HG02938 (cell line): ENCODE measurements around the gene DNPEP.

Experiments used
- ATAC-seq: cut with Tn5 transposase; IDR thresholded peaks from one replicate; pipeline ENCODE4 v1.9.1; 2021; ENCODE audit warnings: mild to moderate bottlenecking, moderate library complexity; ENCODE audit not compliant: unreplicated experiment

The DNPEP gene

GRCh38 chr2:219368690-219369191 is 19.0 kb downstream of the DNPEP start:
- ATAC-seq = no peak

- ATAC-seq = peak; percentile 83
Measured at GRCh38 chr2:219362524-219363164, 25.1 kb downstream of the DNPEP start.

GRCh38 chr2:219362072-219362471 is 25.6 kb downstream of the DNPEP start:
- no peak for ATAC-seq

GRCh38 chr2:219358170-219359075 is 29.3 kb downstream of the DNPEP start:
- no peak for ATAC-seq

GRCh38 chr2:219356834-219357233 is 30.9 kb downstream of the DNPEP start:
- ATAC-seq = no peak

- no peak for ATAC-seq
Measured at GRCh38 chr2:219354582-219354981, 33.1 kb downstream of the DNPEP start.

GRCh38 chr2:219353129-219353528 is 34.6 kb downstream of the DNPEP start:
- no peak for ATAC-seq

- no peak for ATAC-seq
Measured at GRCh38 chr2:219352448-219353023, 35.2 kb downstream of the DNPEP start.

- no peak for ATAC-seq
Measured at GRCh38 chr2:219350710-219351221, 36.9 kb downstream of the DNPEP start.

GRCh38 chr2:219350215-219350614 is 37.5 kb downstream of the DNPEP start:
- ATAC-seq = no peak

GRCh38 chr2:219344751-219345430 is 42.8 kb downstream of the DNPEP start:
- ATAC-seq = no peak

GRCh38 chr2:219335373-219335786 is 52.3 kb downstream of the DNPEP start:
- ATAC-seq = no peak

- no peak for ATAC-seq
Measured at GRCh38 chr2:219334076-219334475, 53.6 kb downstream of the DNPEP start.

- no peak for ATAC-seq
Measured at GRCh38 chr2:219332542-219332941, 55.2 kb downstream of the DNPEP start, which contains the start of gene RESP18. Gene RESP18 (minus strand): TSS chr2:219332744.

- no peak for ATAC-seq
Measured at GRCh38 chr2:219331560-219332213, 56.0 kb downstream of the DNPEP start.

- no peak for ATAC-seq
Measured at GRCh38 chr2:219327719-219328118, 60.0 kb downstream of the DNPEP start.

- ATAC-seq = no peak
Measured at GRCh38 chr2:219325657-219326315, 61.9 kb downstream of the DNPEP start.

GRCh38 chr2:219325136-219325535 is 62.6 kb downstream of the DNPEP start:
- no peak for ATAC-seq

- no peak for ATAC-seq
Measured at GRCh38 chr2:219323434-219323833, 64.3 kb downstream of the DNPEP start.
